GM12864 (cell line): Measurements from ENCODE around the gene ATP10A.

Experiments
- DNase-seq: peaks from one replicate; pipeline ENCODE4 v3.0.0-alpha.2; 2011; ENCODE audit warnings: low read depth
- H3K4me3 ChIP-seq: 2 replicates; pipeline ENCODE4 v1.5.1; 2011; ENCODE audit warnings: mild to moderate bottlenecking, low read depth, low read length, control low read depth
- CTCF ChIP-seq: IDR thresholded peaks from 2 replicates; pipeline ENCODE4 v1.5.1; 2011; ENCODE audit warnings: low read depth, mild to moderate bottlenecking, moderate library complexity, low read length, control low read depth, inconsistent platforms; ENCODE audit errors: missing control alignments

ATP10A gene

GRCh38 chr15:25742041-25742730, 120.9 kb downstream of the ATP10A start:
- TF ChIP-seq CTCF: no peak
- no peak for DNase-seq
- H3K4me3 ChIP-seq: no peak overlapping the region

- no peak for TF ChIP-seq CTCF
- no peak overlapping the region for H3K4me3 ChIP-seq
- no peak for DNase-seq
These were observed 121.9 kb downstream of the ATP10A start for GRCh38 chr15:25741256-25741580.

DNA sequence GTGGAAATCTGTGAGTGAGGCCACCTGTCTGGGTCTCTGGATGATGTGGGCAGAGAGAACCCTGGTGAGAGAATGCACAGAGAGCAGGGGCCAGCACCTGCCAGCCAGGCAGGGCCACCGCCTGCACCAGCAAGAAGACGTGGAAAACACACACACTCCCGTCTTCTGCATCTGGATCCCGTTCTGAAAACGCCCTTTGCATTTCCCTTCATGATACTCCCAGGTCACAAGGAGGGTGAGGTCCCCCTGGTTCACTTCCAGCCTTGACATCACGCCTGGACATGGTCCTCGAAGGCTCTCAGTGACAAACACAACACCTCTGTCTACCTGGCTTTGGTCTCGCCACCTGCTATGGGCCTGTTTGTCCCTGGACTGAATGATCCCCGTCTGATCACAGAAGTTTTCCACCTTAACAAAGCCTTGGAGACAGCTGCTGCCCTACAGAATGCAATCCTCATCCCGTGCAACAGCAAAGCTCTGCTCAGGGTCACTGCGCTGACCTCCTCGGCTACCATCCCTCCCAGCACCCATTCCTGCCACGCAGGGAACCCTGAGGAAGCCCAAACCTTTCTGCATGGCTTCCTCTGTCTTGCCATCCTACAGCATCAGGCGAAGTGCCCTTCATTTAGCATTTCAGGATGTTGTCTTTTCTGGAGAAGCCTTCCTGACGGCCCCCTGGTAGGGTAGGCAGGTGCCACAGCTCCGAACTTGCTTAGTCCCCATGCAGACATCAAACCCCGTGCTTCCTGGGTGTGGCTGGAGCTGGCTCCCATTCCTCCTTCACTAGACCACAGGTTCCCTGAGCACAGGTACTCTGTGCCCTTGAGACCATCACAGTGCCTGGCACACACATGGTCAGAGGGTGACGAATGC, 122.5 kb downstream of the ATP10A start:
- TF ChIP-seq CTCF: no peak
- DNase-seq: no peak
- H3K4me3 ChIP-seq: no peak overlapping the region

DNA sequence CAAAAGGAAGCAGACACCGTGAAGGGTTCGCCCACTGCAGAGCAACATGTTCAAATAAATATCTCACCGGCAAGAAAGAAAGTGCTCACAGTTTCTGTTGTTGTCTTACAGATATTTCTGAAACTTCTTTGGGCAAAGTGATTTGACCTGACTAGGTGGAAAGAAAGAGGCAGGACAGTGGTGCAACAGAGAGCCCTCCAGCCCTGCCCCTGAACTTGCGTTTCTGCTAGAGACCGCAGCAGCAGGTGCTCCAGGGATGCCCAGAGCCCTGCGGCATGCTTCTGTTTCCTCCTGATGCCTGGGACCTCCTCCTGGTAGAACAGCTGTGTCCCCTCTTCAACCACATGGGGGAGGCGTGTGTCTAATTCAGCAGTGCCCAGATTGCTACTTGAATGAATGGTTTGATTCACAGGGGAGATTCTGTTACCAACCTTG, 123.4 kb downstream of the ATP10A start:
- DNase-seq: no peak
- no peak overlapping the region for H3K4me3 ChIP-seq
- TF ChIP-seq CTCF: peak; percentile 23

DNA sequence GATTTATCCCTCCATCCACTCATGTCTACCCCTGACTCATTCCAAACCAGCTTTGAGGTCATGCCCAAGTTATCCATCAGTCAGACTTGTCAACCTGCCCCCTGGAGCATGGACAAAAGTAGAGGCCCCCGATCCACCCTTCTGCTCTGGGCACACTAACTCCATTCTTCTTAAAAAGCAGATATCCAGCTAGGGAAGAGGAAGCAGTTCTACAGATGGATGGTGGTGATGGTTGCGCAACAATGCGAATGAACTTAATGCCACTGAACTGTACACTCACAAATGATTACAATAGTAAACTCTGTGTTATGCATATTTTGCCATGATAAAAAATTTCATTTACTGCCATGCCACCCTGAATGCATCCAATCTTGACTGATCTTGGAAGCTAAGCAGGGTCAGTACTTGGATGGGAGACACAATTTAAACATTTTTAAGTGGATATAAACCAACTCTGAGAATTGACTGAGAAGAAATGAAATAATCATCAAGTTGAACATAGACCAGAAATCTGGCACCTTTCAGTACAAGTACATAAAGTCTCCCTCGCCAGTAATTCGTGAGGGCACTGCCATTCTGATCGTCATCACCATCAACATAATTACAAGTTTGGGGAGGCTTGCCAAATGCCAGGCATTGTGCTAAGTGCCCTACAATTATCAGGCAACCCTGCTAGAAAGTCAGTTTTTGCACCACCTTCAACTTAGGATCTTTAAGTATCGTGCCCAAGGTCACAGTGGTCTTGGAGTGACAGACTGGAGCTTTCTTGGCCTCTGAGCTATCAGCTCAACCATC, 124.8 kb downstream of the ATP10A start:
- TF ChIP-seq CTCF: no peak
- H3K4me3 ChIP-seq: no peak overlapping the region
- DNase-seq: no peak

DNA sequence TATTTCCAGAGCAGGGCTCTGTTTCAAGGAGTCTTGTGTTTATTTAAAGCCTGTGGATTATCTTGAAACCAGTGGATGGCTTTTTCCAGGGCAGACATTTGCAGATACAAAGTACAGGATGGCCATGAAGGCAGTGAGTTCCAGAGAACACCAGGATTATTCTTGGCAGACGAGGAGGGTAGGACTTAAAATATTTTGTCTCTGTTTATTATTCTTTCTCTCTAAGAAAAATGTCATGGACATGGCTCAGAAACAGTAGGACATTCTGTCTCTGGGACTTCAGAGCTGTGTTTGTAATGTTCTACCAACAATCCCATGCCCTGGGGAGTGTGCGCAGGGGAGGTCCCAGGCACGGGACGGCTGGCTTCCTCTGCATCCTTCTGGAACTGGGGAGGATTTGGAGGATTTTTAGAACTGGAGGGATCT, 125.9 kb downstream of the ATP10A start:
- TF ChIP-seq CTCF: no peak
- DNase-seq: no peak
- no peak overlapping the region for H3K4me3 ChIP-seq
